ENCODE data around the gene CNTRL.

CNTRL gene

DNA sequence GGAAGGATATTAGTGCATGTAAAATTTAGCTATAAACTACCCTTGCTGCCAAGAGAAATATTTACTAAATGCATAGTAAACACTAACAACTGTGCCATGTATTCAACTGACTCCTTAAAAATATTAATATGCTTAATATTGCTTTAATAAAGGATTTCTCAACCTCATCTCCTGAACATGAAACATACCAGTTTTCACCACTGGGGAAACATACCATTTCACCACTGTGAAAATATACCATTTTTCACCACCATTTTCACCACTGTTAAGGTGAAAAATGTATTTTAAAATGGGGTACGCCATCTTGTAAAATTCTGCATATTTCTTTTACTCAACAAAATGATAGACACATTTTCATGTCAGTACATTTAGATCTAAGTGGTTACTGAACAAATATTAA, 122.4 kb downstream of the CNTRL start:
- no peaks in the 10 kb centered on the region for H3K36me3 ChIP-seq (ENCODE audit: control insufficient read depth in 1 of 2, insufficient read depth in 2 of 2, low read length in 2 of 2)
- H3K27me3 ChIP-seq (ENCODE audit: control insufficient read depth in 1 of 2, insufficient read depth in 2 of 2, low read length in 2 of 2) = no peaks in the 10 kb centered on the region
- no peaks in the 10 kb centered on the region for H3K9me3 ChIP-seq (ENCODE audit: control insufficient read depth in 1 of 2, low read length in 2 of 2)
- no peak overlapping the region for H3K9ac ChIP-seq (ENCODE audit: low read depth in 1 of 2, low read length in 2 of 2)
- no peak overlapping the region for H3K27ac ChIP-seq (ENCODE audit: low read depth, low read length)
- no peak overlapping the region for H3K4me3 ChIP-seq (ENCODE audit: low read depth in 1 of 2, low read length in 2 of 2)
- peaks cover 49 to 67% of the 10 kb centered on the region in 2 donors for H3K4me1 ChIP-seq (ENCODE audit: control insufficient read depth in 1 of 2, insufficient read depth in 2 of 2, low read length in 2 of 2)

DNA sequence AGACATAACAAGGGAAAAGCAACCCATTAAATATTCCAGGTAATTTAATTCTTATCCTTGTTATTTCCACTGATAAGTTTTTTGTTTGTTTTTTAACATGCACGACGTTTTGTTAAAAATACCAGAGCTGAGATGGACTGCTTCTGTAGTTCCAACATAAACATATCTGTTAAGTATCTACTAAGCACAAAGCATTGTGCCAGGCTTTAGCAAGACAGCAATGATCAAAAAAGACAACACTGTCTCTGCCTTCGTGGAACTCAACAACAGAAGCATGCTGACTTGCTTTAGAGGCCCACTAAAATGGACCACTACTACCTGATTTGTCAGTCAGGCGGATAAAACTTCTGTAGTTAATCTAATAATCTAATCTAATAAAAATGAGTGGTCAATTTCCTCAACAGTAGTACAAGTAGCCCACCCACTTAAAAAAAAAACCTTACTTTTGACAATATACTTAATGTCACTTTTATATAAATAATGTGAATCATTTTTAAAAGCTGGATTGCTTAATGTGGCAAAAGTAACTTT, 123.8 kb downstream of the CNTRL start:
- H3K9me3 ChIP-seq (ENCODE audit: control insufficient read depth in 1 of 2, low read length in 2 of 2) = no peaks in the 10 kb centered on the region
- H3K9ac ChIP-seq (ENCODE audit: low read depth in 1 of 2, low read length in 2 of 2) = peak overlapping the region in 1 of 2 donors; percentile 16
- no peaks in the 10 kb centered on the region for H3K36me3 ChIP-seq (ENCODE audit: control insufficient read depth in 1 of 2, insufficient read depth in 2 of 2, low read length in 2 of 2)
- no peaks in the 10 kb centered on the region for H3K27me3 ChIP-seq (ENCODE audit: control insufficient read depth in 1 of 2, insufficient read depth in 2 of 2, low read length in 2 of 2)
- peak overlapping the region; percentile 17 to 74 for H3K4me3 ChIP-seq (ENCODE audit: low read depth in 1 of 2, low read length in 2 of 2)
- no peak overlapping the region for H3K27ac ChIP-seq (ENCODE audit: low read depth, low read length)
- peaks cover 52 to 63% of the 10 kb centered on the region in 2 donors for H3K4me1 ChIP-seq (ENCODE audit: control insufficient read depth in 1 of 2, insufficient read depth in 2 of 2, low read length in 2 of 2)

GRCh38 chr9:121199921-121200320, 125.2 kb downstream of the CNTRL start:
- H3K27ac ChIP-seq (ENCODE audit: low read depth, low read length) = no peak overlapping the region
- peak overlapping the region; percentile 66 to 69 for H3K9ac ChIP-seq (ENCODE audit: low read depth in 1 of 2, low read length in 2 of 2)
- H3K9me3 ChIP-seq (ENCODE audit: control insufficient read depth in 1 of 2, low read length in 2 of 2) = no peaks in the 10 kb centered on the region
- no peaks in the 10 kb centered on the region for H3K27me3 ChIP-seq (ENCODE audit: control insufficient read depth in 1 of 2, insufficient read depth in 2 of 2, low read length in 2 of 2)
- H3K4me3 ChIP-seq (ENCODE audit: low read depth in 1 of 2, low read length in 2 of 2) = peak overlapping the region; percentile 74 to 83
- H3K4me1 ChIP-seq (ENCODE audit: control insufficient read depth in 1 of 2, insufficient read depth in 2 of 2, low read length in 2 of 2) = peaks cover 52 to 56% of the 10 kb centered on the region in 2 donors
- no peaks in the 10 kb centered on the region for H3K36me3 ChIP-seq (ENCODE audit: control insufficient read depth in 1 of 2, insufficient read depth in 2 of 2, low read length in 2 of 2)

GRCh38 chr9:121200356-121200755, 125.6 kb downstream of the CNTRL start:
- Histone ChIP-seq H3K4me1 (ENCODE audit: control insufficient read depth in 1 of 2, insufficient read depth in 2 of 2, low read length in 2 of 2) (peaks cover 52 to 53% of the 10 kb centered on the region in 2 donors), H3K27ac (ENCODE audit: low read depth, low read length) (no peak overlapping the region), H3K9me3 (ENCODE audit: control insufficient read depth in 1 of 2, low read length in 2 of 2) (no peaks in the 10 kb centered on the region)

GRCh38 chr9:121201045-121201737, 126.4 kb downstream of the CNTRL start:
- peak overlapping the region; percentile 97 for H3K27ac ChIP-seq (ENCODE audit: low read depth, low read length)
- no peaks in the 10 kb centered on the region for H3K36me3 ChIP-seq (ENCODE audit: control insufficient read depth in 1 of 2, insufficient read depth in 2 of 2, low read length in 2 of 2)
- no peaks in the 10 kb centered on the region for H3K27me3 ChIP-seq (ENCODE audit: control insufficient read depth in 1 of 2, insufficient read depth in 2 of 2, low read length in 2 of 2)
- peak overlapping the region; percentile 66 to 69 for H3K9ac ChIP-seq (ENCODE audit: low read depth in 1 of 2, low read length in 2 of 2)
- H3K4me1 ChIP-seq (ENCODE audit: control insufficient read depth in 1 of 2, insufficient read depth in 2 of 2, low read length in 2 of 2) = peaks cover 45 to 47% of the 10 kb centered on the region in 2 donors
- peak overlapping the region; percentile 74 to 83 for H3K4me3 ChIP-seq (ENCODE audit: low read depth in 1 of 2, low read length in 2 of 2)
- H3K9me3 ChIP-seq (ENCODE audit: control insufficient read depth in 1 of 2, low read length in 2 of 2) = no peaks in the 10 kb centered on the region

More at GRCh38 chr9:121200356-121200755, 125.6 kb downstream of the CNTRL start:
- Histone ChIP-seq H3K9ac (ENCODE audit: low read depth in 1 of 2, low read length in 2 of 2) (peak overlapping the region; percentile 66 to 69), H3K4me3 (ENCODE audit: low read depth in 1 of 2, low read length in 2 of 2) (peak overlapping the region; percentile 74 to 83), H3K36me3 (ENCODE audit: control insufficient read depth in 1 of 2, insufficient read depth in 2 of 2, low read length in 2 of 2) (no peaks in the 10 kb centered on the region), H3K27me3 (ENCODE audit: control insufficient read depth in 1 of 2, insufficient read depth in 2 of 2, low read length in 2 of 2) (no peaks in the 10 kb centered on the region)

- H3K4me1 ChIP-seq (ENCODE audit: control insufficient read depth in 1 of 2, insufficient read depth in 2 of 2, low read length in 2 of 2) = peaks cover 38 to 40% of the 10 kb centered on the region in 2 donors
- no peaks in the 10 kb centered on the region for H3K36me3 ChIP-seq (ENCODE audit: control insufficient read depth in 1 of 2, insufficient read depth in 2 of 2, low read length in 2 of 2)
- no peaks in the 10 kb centered on the region for H3K9me3 ChIP-seq (ENCODE audit: control insufficient read depth in 1 of 2, low read length in 2 of 2)
- H3K27ac ChIP-seq (ENCODE audit: low read depth, low read length) = peak within 1 kb of the TSS; percentile 97
- peak within 1 kb of the TSS; percentile 74 to 87 for H3K4me3 ChIP-seq (ENCODE audit: low read depth in 1 of 2, low read length in 2 of 2)
- H3K27me3 ChIP-seq (ENCODE audit: control insufficient read depth in 1 of 2, insufficient read depth in 2 of 2, low read length in 2 of 2) = no peaks in the 10 kb centered on the region
- peak within 1 kb of the TSS; percentile 66 to 72 for H3K9ac ChIP-seq (ENCODE audit: low read depth in 1 of 2, low read length in 2 of 2)
These were observed 127.2 kb downstream of the CNTRL start, which contains the start of gene RAB14 for GRCh38 chr9:121201738-121202533. TSS of gene RAB14 (minus strand) at chr9:121201869. CDS start at chr9:121193412, 8,457 bp downstream.

- no peaks in the 10 kb centered on the region for H3K9me3 ChIP-seq (ENCODE audit: control insufficient read depth in 1 of 2, low read length in 2 of 2)
- no peaks in the 10 kb centered on the region for H3K27me3 ChIP-seq (ENCODE audit: control insufficient read depth in 1 of 2, insufficient read depth in 2 of 2, low read length in 2 of 2)
- H3K4me1 ChIP-seq (ENCODE audit: control insufficient read depth in 1 of 2, insufficient read depth in 2 of 2, low read length in 2 of 2) = peaks cover 16 to 20% of the 10 kb centered on the region in 2 donors
- H3K4me3 ChIP-seq (ENCODE audit: low read depth in 1 of 2, low read length in 2 of 2) = no peak overlapping the region
- no peaks in the 10 kb centered on the region for H3K36me3 ChIP-seq (ENCODE audit: control insufficient read depth in 1 of 2, insufficient read depth in 2 of 2, low read length in 2 of 2)
- H3K9ac ChIP-seq (ENCODE audit: low read depth in 1 of 2, low read length in 2 of 2) = no peak overlapping the region
- H3K27ac ChIP-seq (ENCODE audit: low read depth, low read length) = no peak overlapping the region
These were observed 129.4 kb downstream of the CNTRL start for GRCh38 chr9:121204121-121204520.

DNA sequence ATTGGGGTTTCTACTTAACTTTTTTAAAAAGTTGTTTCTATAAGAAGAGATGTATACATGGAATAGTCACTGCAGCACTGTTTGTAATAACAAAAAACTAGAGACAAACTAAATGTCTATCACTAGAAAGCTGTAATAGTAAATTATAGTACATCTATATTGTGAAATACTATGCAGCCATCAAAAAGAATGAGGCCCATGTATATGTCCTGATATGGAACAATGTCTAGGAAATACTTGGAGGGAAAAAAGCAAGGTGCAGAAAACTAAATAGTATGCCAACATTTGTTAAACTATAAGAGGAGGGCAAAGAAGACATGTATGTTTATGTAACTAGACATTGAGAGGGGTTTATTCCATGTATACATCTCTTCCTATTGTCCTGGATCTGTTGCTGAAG, 129.9 kb downstream of the CNTRL start:
- Histone ChIP-seq H3K27ac (ENCODE audit: low read depth, low read length) (no peak overlapping the region), H3K9me3 (ENCODE audit: control insufficient read depth in 1 of 2, low read length in 2 of 2) (no peaks in the 10 kb centered on the region), H3K36me3 (ENCODE audit: control insufficient read depth in 1 of 2, insufficient read depth in 2 of 2, low read length in 2 of 2) (no peaks in the 10 kb centered on the region), H3K4me3 (ENCODE audit: low read depth in 1 of 2, low read length in 2 of 2) (no peak overlapping the region), H3K4me1 (ENCODE audit: control insufficient read depth in 1 of 2, insufficient read depth in 2 of 2, low read length in 2 of 2) (peaks cover 12 to 16% of the 10 kb centered on the region in 2 donors), H3K9ac (ENCODE audit: low read depth in 1 of 2, low read length in 2 of 2) (no peak overlapping the region), H3K27me3 (ENCODE audit: control insufficient read depth in 1 of 2, insufficient read depth in 2 of 2, low read length in 2 of 2) (no peaks in the 10 kb centered on the region)

GRCh38 chr9:121206516-121207370, 132.0 kb downstream of the CNTRL start:
- Histone ChIP-seq H3K9me3 (ENCODE audit: control insufficient read depth in 1 of 2, low read length in 2 of 2) (no peaks in the 10 kb centered on the region), H3K4me3 (ENCODE audit: low read depth in 1 of 2, low read length in 2 of 2) (no peak overlapping the region), H3K9ac (ENCODE audit: low read depth in 1 of 2, low read length in 2 of 2) (no peak overlapping the region), H3K4me1 (ENCODE audit: control insufficient read depth in 1 of 2, insufficient read depth in 2 of 2, low read length in 2 of 2) (peaks cover 0 to 5% of the 10 kb centered on the region in 2 donors), H3K36me3 (ENCODE audit: control insufficient read depth in 1 of 2, insufficient read depth in 2 of 2, low read length in 2 of 2) (no peaks in the 10 kb centered on the region), H3K27me3 (ENCODE audit: control insufficient read depth in 1 of 2, insufficient read depth in 2 of 2, low read length in 2 of 2) (no peaks in the 10 kb centered on the region), H3K27ac (ENCODE audit: low read depth, low read length) (no peak overlapping the region)
